CD4-positive, alpha-beta T cell treated with Interleukin-6 for 4 hours (primary cell): Measurements from ENCODE around the gene GATA5.

Experiments
- DNase-seq: peaks from one replicate; pipeline ENCODE4 v3.0.0-alpha.2; 2020; ENCODE audit warnings: mixed read lengths

The GATA5 gene

GRCh38 chr20:62451156-62451767 lies 24.5 kb downstream of the GATA5 start:
- no peak for DNase-seq

- DNase-seq = no peak
These were observed 25.7 kb downstream of the GATA5 start for GRCh38 chr20:62449951-62450691.

GRCh38 chr20:62448788-62449187 lies 27.0 kb downstream of the GATA5 start:
- no peak for DNase-seq

- no peak for DNase-seq
These were observed 27.8 kb downstream of the GATA5 start for GRCh38 chr20:62448038-62448437.

GRCh38 chr20:62446888-62447869 lies 28.6 kb downstream of the GATA5 start:
- DNase-seq = no peak

GRCh38 chr20:62446481-62446880 lies 29.3 kb downstream of the GATA5 start:
- DNase-seq = no peak

GRCh38 chr20:62445553-62446340 lies 30.0 kb downstream of the GATA5 start:
- DNase-seq = no peak

GRCh38 chr20:62444286-62444685 lies 31.5 kb downstream of the GATA5 start:
- DNase-seq = no peak

- no peak for DNase-seq
These were observed 33.7 kb downstream of the GATA5 start for GRCh38 chr20:62441987-62442539.

GRCh38 chr20:62439218-62439617 lies 36.6 kb downstream of the GATA5 start:
- DNase-seq = no peak

- DNase-seq = no peak
These were observed 37.9 kb downstream of the GATA5 start for GRCh38 chr20:62437927-62438326.

- no peak for DNase-seq
These were observed 38.3 kb downstream of the GATA5 start for GRCh38 chr20:62437496-62437895.

- no peak for DNase-seq
These were observed 39.1 kb downstream of the GATA5 start for GRCh38 chr20:62436692-62437091.

- no peak for DNase-seq
These were observed 41.9 kb downstream of the GATA5 start for GRCh38 chr20:62433658-62434497.

- DNase-seq = no peak
These were observed 44.8 kb downstream of the GATA5 start for GRCh38 chr20:62430866-62431447.

GRCh38 chr20:62430311-62430853 lies 45.4 kb downstream of the GATA5 start:
- no peak for DNase-seq

- DNase-seq = no peak
These were observed 46.1 kb downstream of the GATA5 start for GRCh38 chr20:62429455-62430310.

GRCh38 chr20:62428396-62429295 lies 47.1 kb downstream of the GATA5 start:
- DNase-seq = no peak

GRCh38 chr20:62428002-62428372 lies 47.8 kb downstream of the GATA5 start:
- no peak for DNase-seq
